Gastrocnemius medialis (tissue), 4 donors: Measurements from ENCODE around the gene WRAP53.

Experiments
- POLR2A ChIP-seq, 2 donors: fragments of 450-650 bp; IDR thresholded peaks; one replicate each; pipeline ENCODE4 v1.6.1; 2017; ENCODE audit warnings: antibody characterized with exemption in 2 of 2, mild to moderate bottlenecking in 2 of 2, moderate library complexity in 2 of 2
- TF ChIP-seq, protein P1 (sequence below), 5 experiments: fragments of 450-650 bp in 3 of 5; fragments of 200-600 bp in 2 of 5; sonication (generic) in 2 of 5; IDR thresholded peaks in 4 of 5; conservative IDR thresholded peaks in 1 of 5; 1 replicate in 4 of 5; 2 replicates in 1 of 5; pipeline ENCODE4 v1.5.1; 2016 to 2019; ENCODE audit warnings: antibody characterized with exemption in 5 of 5, mild to moderate bottlenecking in 3 of 5, moderate library complexity in 3 of 5

DNA sequence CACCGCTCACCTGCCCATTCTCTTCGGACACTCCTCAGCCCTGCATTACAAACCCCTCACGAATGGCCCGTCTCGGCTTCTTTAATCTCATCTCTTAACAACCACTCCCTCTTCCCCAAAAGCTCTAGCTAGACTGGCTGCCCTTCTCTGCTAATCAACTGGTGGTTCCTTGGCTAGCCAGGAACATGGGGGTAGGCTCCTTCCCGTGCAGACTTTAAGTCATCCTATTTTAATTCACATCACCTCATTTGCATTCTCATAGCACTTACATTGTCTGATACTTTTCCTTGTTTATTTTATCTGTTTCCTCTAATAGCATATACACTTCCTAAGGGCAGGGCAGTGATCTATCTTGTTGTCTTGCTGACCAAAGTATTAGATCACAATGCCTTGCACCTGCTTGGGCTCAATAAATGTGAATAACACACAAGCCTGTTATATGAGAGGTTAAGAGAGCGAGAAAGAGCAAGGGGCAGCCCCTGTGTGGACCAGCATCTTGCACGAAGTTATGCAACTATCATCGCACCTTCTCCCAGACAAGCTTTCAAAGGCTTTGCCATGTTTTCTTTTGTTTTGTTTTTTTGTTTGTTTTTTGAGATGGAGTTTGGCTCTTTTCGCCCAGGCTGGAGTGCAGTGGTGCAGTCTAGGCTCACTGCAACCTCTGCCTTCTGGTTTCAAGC is 10.7 kb upstream of the WRAP53 start:
- TF ChIP-seq, protein P1, sequence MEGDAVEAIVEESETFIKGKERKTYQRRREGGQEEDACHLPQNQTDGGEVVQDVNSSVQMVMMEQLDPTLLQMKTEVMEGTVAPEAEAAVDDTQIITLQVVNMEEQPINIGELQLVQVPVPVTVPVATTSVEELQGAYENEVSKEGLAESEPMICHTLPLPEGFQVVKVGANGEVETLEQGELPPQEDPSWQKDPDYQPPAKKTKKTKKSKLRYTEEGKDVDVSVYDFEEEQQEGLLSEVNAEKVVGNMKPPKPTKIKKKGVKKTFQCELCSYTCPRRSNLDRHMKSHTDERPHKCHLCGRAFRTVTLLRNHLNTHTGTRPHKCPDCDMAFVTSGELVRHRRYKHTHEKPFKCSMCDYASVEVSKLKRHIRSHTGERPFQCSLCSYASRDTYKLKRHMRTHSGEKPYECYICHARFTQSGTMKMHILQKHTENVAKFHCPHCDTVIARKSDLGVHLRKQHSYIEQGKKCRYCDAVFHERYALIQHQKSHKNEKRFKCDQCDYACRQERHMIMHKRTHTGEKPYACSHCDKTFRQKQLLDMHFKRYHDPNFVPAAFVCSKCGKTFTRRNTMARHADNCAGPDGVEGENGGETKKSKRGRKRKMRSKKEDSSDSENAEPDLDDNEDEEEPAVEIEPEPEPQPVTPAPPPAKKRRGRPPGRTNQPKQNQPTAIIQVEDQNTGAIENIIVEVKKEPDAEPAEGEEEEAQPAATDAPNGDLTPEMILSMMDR (IDR thresholded peaks at IDR 0.05 in 4 of 5, conservative IDR thresholded peaks at IDR 0.05 in 1 of 5): no peak
- no peak for TF ChIP-seq POLR2A (IDR thresholded peaks at IDR 0.05)
